ENCODE results near the gene LRRD1.
A peak's percentile ranks its signal among the peaks of the same experiment; 100 is the strongest.
"Not testable (repeated sequence)": the region's sequence is repeated elsewhere in the genome, so short reads cannot be mapped to it uniquely, and the experiment has no call there.

The LRRD1 gene

GRCh38 chr7:92137557-92137956 is 41.4 kb downstream of the LRRD1 start:
- no peak for DNase-seq

- DNase-seq = no peak
Measured at GRCh38 chr7:92135052-92135889, 43.7 kb downstream of the LRRD1 start.

GRCh38 chr7:92134271-92135051 is 44.5 kb downstream of the LRRD1 start, which contains the start of gene CYP51A1:
Gene CYP51A1 (minus strand): TSS chr7:92134477. CDS start chr7:92134364, 113 bp downstream.
- DNase-seq = peak; percentile 94

GRCh38 chr7:92133737-92134270 is 45.1 kb downstream of the LRRD1 start:
- DNase-seq = peak; percentile 59

GRCh38 chr7:92133133-92133736 is 45.7 kb downstream of the LRRD1 start:
- no peak for DNase-seq

- DNase-seq = no peak
Measured at GRCh38 chr7:92131764-92132330, 47.1 kb downstream of the LRRD1 start.

GRCh38 chr7:92131093-92131492 is 47.8 kb downstream of the LRRD1 start:
- DNase-seq = no peak

GRCh38 chr7:92121681-92122080 is 57.3 kb downstream of the LRRD1 start:
- no peak for DNase-seq

GRCh38 chr7:92119213-92119759 is 59.7 kb downstream of the LRRD1 start:
- DNase-seq = no peak

GRCh38 chr7:92116949-92117348 is 62.0 kb downstream of the LRRD1 start:
- no peak for DNase-seq

- DNase-seq = no peak
Measured at GRCh38 chr7:92115821-92116220, 63.1 kb downstream of the LRRD1 start.

GRCh38 chr7:92110857-92111256 is 68.1 kb downstream of the LRRD1 start:
- DNase-seq = no peak

- DNase-seq = no peak
Measured at GRCh38 chr7:92108821-92109220, 70.1 kb downstream of the LRRD1 start.

- not testable (repeated sequence) for DNase-seq
Measured at GRCh38 chr7:92102862-92103261, 76.1 kb downstream of the LRRD1 start.

- no peak for DNase-seq
Measured at GRCh38 chr7:92100534-92100933, 78.4 kb downstream of the LRRD1 start.

GRCh38 chr7:92095380-92095779 is 83.6 kb downstream of the LRRD1 start:
- DNase-seq = peak; percentile 28

Data from suppressor macrophage treated with lipopolysaccharide for 4 hours (primary cell).